Stimulated activated CD4-positive, alpha-beta T cell treated with anti-CD3 and anti-CD28 coated beads, Interleukin-12 subunit alpha, Interleukin-12 subunit beta, amount 100 ng/mL, for 24 hours (primary cell): ENCODE results near the gene CNNM4.

Source experiments
- DNase-seq, 2 experiments: peaks; one replicate each; pipeline ENCODE4 v3.0.0-alpha.2; 2020; ENCODE audit warnings: low read depth in 2 of 2

The CNNM4 gene

DNA sequence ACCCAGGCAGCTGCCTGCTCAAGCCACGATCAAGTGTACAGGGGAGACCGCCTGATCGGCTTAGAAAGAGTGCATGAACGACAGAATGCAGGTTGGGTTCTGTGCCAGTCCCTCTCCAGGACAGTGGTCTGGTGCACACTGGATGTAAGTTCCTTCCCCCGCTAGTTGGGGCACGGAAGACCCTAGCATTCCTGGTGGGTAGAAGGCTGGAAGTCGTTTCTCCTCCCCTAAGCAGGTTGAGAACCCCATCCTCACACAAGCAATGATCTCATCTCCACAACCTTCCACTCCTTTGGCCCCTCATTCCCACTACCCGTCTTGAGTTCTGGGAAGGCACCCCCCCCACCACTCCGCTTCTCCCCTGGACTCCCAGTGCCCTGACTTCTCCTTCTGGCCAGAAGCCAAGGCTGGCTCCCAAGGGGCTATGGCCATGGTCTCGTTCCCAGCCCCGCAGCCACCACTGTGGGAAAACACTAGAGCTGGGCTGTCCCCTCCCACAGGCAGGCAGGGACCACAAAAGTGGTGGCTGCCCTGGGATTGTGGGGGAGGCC is 98.5 kb downstream of the CNNM4 start:
- no peak for DNase-seq

DNA sequence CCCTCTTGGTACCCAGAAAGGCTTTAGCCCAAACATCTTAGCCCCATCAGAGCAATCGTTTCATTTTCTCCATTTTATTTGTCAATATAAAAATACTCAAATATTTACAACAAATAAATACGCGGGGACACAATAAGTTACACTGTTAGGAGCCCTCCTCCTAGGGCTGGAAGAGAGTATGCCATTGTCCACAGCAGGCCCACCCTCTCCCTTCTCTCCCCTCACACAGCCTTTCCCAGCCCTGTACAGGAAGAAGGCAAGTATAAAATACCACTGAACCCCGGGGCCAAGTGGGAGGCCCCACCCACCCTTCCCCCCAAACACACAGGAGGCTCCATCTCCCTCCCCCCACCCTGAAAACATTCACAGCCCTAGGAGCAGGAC is 99.0 kb downstream of the CNNM4 start:
- DNase-seq = no peak

DNA sequence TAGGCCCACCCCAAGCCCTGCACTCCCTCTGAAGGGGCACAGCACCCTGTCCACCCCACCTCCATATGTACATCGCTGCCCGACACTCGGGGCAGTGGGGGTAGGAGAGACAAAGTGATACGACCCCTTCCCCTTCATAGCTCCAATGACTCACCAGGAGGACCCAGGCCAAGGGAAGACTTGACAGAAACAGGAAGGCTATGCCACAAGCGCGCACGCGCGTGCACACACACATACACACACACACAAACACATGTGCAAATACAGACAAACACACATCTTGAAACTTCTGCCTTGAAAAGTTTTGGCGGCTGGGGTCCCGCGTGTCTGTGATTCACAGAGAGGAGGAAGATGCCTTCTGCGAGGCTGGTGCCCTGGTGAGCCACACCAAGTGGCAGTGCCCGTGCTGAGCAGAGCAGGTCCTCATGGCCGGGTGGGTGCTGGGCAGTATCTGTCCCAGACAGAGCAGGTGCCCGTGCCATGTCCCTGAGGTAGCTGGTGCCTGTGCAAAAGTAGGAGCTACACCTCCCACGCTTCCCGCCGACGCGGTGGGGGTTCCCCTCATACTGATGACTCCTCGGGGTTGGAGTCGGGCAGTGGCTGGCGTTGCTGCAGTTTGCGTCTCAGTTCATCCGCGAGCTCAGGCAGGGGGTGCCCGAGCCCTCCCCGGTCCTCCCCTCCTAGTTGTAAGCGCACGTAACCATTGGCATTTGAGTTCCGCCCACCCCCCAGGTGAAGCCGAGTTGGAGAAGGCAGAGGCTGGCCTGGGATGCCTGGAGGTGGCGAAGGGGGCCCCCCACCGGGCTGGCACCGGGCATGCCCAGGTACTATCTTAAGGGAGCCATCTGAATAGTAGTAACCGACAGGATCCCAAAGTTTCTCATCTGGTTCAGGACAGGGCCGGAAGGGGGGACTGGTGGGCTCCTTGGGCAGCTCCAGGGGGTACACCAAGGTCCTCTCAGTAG is 99.6 kb downstream of the CNNM4 start:
- DNase-seq = no peak

DNA sequence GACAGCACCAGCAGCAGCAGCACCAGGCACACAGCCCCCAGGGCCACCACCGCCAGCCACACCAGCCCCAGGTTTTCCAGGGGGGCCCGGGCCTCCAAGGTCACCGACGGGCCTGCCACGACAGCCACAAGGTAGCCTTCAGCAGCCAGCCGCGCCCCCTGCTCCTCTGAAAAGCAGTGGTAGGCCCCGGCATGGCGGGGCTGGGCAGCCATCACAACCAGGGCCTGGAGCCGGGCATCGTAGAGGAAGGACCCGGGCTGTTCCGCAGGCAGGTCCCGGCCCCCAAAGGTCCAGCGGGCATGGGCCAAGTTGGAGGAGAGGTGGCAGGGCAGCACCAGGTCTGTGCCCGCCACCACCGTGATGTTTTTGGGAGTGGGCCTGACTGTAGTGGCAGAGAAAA is 100.4 kb downstream of the CNNM4 start:
- DNase-seq = no peak
